ENCODE data around the gene CHCHD3. TPM values are rescaled to one million over a fixed set of nuclear protein-coding genes. Genes with fewer than 3 reads are reported as not detected.

Gene CHCHD3
- total RNA-seq, 1 experiment from 2014 or later = 100 TPM

GRCh38 chr7:132797152-132797551, 284.7 kb downstream of the CHCHD3 start:
- Histone ChIP-seq H2AFZ (no peak overlapping the region), H3K4me3 (no peak overlapping the region), H4K20me1 (ENCODE audit: insufficient read depth) (no peaks in the 10 kb centered on the region; the same call in 1 of the 2 replicates), H3K9me3 (ENCODE audit: insufficient read depth, low read depth) (no peaks in the 10 kb centered on the region), H3K4me1 (replicated peaks; ENCODE audit: insufficient read depth) (no peaks in the 10 kb centered on the region), H3K27me3 (ENCODE audit: insufficient read depth, low read depth) (no peaks in the 10 kb centered on the region), H3K4me2 (no peak overlapping the region), H3K36me3 (ENCODE audit: low read depth) (no peaks in the 10 kb centered on the region), H3K9me2 (ENCODE audit: insufficient read depth) (no peaks in the 10 kb centered on the region), H3K79me2 (ENCODE audit: low read depth) (no peaks in the 10 kb centered on the region), H3K27ac (no peak overlapping the region), H3F3A (ENCODE audit: insufficient read depth, low read depth) (no peaks in the 10 kb centered on the region)
- TF ChIP-seq EZH2 (IDR thresholded peaks at IDR 0.05; ENCODE audit: low read depth) = no peak
- no peak for TF ChIP-seq CTCF (conservative IDR thresholded peaks at IDR 0.05)
- intact Hi-C loops (cut with micrococcal nuclease; ENCODE audit: unreplicated experiment) = no loop called here
- DNase-seq = no peak
- CTCF ChIA-PET = no interaction called here
- no TSS peak for BruUV-seq (replicated peaks)
- POLR2A ChIA-PET (ENCODE audit: unreplicated experiment) = no interaction called here

DNA sequence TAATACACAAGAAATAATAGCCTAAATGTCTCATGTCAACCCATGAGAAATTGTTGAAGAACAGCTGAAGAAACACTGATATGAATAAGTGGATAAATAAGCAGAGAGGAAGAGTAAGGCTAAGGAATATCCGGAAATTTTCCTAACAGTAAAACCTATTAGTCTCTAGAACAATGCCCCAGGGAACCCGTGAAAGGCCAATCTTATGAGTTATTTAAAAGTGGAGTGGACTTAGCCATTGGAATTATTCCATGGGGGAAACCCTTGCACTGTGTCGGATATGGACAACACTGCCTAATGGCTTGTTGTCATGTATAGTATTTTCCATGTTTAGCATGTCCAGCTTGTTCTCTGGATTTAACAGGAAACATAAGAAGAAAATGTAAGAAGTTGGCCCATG, 288.4 kb downstream of the CHCHD3 start:
- Histone ChIP-seq H3K36me3 (ENCODE audit: low read depth) (no peaks in the 10 kb centered on the region), H4K20me1 (ENCODE audit: insufficient read depth) (peaks cover 6% of the 10 kb centered on the region; the same call in 1 of the 2 replicates), H3K4me3 (no peak overlapping the region), H3K79me2 (ENCODE audit: low read depth) (no peaks in the 10 kb centered on the region), H3K4me2 (no peak overlapping the region), H3F3A (ENCODE audit: insufficient read depth, low read depth) (no peaks in the 10 kb centered on the region), H3K27ac (no peak overlapping the region), H3K27me3 (ENCODE audit: insufficient read depth, low read depth) (no peaks in the 10 kb centered on the region), H2AFZ (no peak overlapping the region), H3K9me3 (ENCODE audit: insufficient read depth, low read depth) (no peaks in the 10 kb centered on the region), H3K4me1 (replicated peaks; ENCODE audit: insufficient read depth) (no peaks in the 10 kb centered on the region), H3K9me2 (ENCODE audit: insufficient read depth) (no peaks in the 10 kb centered on the region)
- POLR2A ChIA-PET (ENCODE audit: unreplicated experiment) = no interaction called here
- intact Hi-C loops (cut with micrococcal nuclease; ENCODE audit: unreplicated experiment) = no loop called here
- no peak for DNase-seq
- no peak for TF ChIP-seq CTCF (conservative IDR thresholded peaks at IDR 0.05)
- no TSS peak for BruUV-seq (replicated peaks)
- CTCF ChIA-PET = no interaction called here

- H3K4me2 ChIP-seq = no peak overlapping the region
- POLR2A ChIA-PET (ENCODE audit: unreplicated experiment) = no interaction called here
- no peaks in the 10 kb centered on the region for H3F3A ChIP-seq (ENCODE audit: insufficient read depth, low read depth)
- 0 out of 2 replicates have a peak, but pooled peaks cover 6% of the 10 kb centered on the region for H4K20me1 ChIP-seq (ENCODE audit: insufficient read depth)
- H3K27me3 ChIP-seq (ENCODE audit: insufficient read depth, low read depth) = no peaks in the 10 kb centered on the region
- no peak overlapping the region for H2AFZ ChIP-seq
- H3K9me3 ChIP-seq (ENCODE audit: insufficient read depth, low read depth) = no peaks in the 10 kb centered on the region
- CTCF ChIA-PET = no interaction called here
- TF ChIP-seq EZH2 (IDR thresholded peaks at IDR 0.05; ENCODE audit: low read depth) = no peak
- TF ChIP-seq CTCF (conservative IDR thresholded peaks at IDR 0.05) = no peak
- no peaks in the 10 kb centered on the region for H3K4me1 ChIP-seq (replicated peaks; ENCODE audit: insufficient read depth)
- no peak overlapping the region for H3K27ac ChIP-seq
- intact Hi-C loops (cut with micrococcal nuclease; ENCODE audit: unreplicated experiment) = no loop called here
- no peaks in the 10 kb centered on the region for H3K79me2 ChIP-seq (ENCODE audit: low read depth)
- BruUV-seq (replicated peaks) = no TSS peak
- no peak for DNase-seq
- no peak overlapping the region for H3K4me3 ChIP-seq
- no peaks in the 10 kb centered on the region for H3K9me2 ChIP-seq (ENCODE audit: insufficient read depth)
- no peaks in the 10 kb centered on the region for H3K36me3 ChIP-seq (ENCODE audit: low read depth)
Measured at GRCh38 chr7:132791036-132791435, 290.9 kb downstream of the CHCHD3 start.

Measured in PC-9 (cell line).